ENCODE data around the gene NOX5.

DNA sequence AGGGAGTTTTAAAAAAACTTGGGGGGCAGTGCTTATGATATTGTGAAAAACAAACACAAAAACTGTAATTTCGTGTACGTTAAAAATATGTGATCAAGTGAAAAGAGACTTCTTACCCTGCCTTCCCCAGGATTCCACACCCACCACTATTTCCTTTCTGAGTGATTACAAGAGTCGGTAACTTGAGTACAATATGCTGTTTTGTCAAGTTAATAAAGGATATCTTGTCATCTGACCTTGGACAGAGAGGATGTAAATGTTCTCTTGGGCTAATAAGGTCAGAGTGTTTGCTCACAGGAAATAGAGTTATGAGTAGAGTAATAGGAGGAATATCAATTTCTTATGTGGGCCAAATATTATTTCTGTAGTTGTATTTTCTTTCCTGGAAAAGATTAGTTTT is 68.1 kb downstream of the NOX5 start:
- TF ChIP-seq, protein P1, sequence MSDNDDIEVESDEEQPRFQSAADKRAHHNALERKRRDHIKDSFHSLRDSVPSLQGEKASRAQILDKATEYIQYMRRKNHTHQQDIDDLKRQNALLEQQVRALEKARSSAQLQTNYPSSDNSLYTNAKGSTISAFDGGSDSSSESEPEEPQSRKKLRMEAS (IDR thresholded peaks at IDR 0.05): no peak
- TF ChIP-seq, protein P2, sequence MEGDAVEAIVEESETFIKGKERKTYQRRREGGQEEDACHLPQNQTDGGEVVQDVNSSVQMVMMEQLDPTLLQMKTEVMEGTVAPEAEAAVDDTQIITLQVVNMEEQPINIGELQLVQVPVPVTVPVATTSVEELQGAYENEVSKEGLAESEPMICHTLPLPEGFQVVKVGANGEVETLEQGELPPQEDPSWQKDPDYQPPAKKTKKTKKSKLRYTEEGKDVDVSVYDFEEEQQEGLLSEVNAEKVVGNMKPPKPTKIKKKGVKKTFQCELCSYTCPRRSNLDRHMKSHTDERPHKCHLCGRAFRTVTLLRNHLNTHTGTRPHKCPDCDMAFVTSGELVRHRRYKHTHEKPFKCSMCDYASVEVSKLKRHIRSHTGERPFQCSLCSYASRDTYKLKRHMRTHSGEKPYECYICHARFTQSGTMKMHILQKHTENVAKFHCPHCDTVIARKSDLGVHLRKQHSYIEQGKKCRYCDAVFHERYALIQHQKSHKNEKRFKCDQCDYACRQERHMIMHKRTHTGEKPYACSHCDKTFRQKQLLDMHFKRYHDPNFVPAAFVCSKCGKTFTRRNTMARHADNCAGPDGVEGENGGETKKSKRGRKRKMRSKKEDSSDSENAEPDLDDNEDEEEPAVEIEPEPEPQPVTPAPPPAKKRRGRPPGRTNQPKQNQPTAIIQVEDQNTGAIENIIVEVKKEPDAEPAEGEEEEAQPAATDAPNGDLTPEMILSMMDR (IDR thresholded peaks at IDR 0.05; ENCODE audit: low read depth, low read length, missing input control): no peak
- no peak for TF ChIP-seq SP1 (IDR thresholded peaks at IDR 0.05)
- TF ChIP-seq RAD21 (IDR thresholded peaks at IDR 0.05): no peak
- no peak for TF ChIP-seq TAF1 (conservative IDR thresholded peaks at IDR 0.05)
- no peak for TF ChIP-seq YY1 (IDR thresholded peaks at IDR 0.05)
- TF ChIP-seq, protein P3, sequence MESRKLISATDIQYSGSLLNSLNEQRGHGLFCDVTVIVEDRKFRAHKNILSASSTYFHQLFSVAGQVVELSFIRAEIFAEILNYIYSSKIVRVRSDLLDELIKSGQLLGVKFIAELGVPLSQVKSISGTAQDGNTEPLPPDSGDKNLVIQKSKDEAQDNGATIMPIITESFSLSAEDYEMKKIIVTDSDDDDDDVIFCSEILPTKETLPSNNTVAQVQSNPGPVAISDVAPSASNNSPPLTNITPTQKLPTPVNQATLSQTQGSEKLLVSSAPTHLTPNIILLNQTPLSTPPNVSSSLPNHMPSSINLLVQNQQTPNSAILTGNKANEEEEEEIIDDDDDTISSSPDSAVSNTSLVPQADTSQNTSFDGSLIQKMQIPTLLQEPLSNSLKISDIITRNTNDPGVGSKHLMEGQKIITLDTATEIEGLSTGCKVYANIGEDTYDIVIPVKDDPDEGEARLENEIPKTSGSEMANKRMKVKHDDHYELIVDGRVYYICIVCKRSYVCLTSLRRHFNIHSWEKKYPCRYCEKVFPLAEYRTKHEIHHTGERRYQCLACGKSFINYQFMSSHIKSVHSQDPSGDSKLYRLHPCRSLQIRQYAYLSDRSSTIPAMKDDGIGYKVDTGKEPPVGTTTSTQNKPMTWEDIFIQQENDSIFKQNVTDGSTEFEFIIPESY (IDR thresholded peaks at IDR 0.05): no peak
- TF ChIP-seq GABPA (IDR thresholded peaks at IDR 0.05 in 1 of 2, conservative IDR thresholded peaks at IDR 0.05 in 1 of 2): no peak
- TF ChIP-seq, protein P4, sequence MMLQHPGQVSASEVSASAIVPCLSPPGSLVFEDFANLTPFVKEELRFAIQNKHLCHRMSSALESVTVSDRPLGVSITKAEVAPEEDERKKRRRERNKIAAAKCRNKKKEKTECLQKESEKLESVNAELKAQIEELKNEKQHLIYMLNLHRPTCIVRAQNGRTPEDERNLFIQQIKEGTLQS (IDR thresholded peaks at IDR 0.05): no peak

Data from liver (tissue), 3 donors.